ENCODE measurements around the gene TIMP2.
"Not testable (repeated sequence)": the region's sequence is repeated elsewhere in the genome, so short reads cannot be mapped to it uniquely, and the experiment has no call there.

TIMP2 gene

GRCh38 chr17:78885956-78886355 is 39.2 kb downstream of the TIMP2 start:
- no peak for DNase-seq

GRCh38 chr17:78884876-78885667 is 40.1 kb downstream of the TIMP2 start:
- no peak for DNase-seq

GRCh38 chr17:78884148-78884825 is 40.9 kb downstream of the TIMP2 start:
- DNase-seq: no peak

GRCh38 chr17:78883533-78884131 is 41.6 kb downstream of the TIMP2 start:
- DNase-seq: peak; percentile 95

- DNase-seq: peak; percentile 85
Observed at GRCh38 chr17:78883089-78883532, 42.1 kb downstream of the TIMP2 start.

- no peak for DNase-seq
Observed at GRCh38 chr17:78882540-78883088, 42.6 kb downstream of the TIMP2 start.

- peak; percentile 95 for DNase-seq
Observed at GRCh38 chr17:78879635-78880186, 45.5 kb downstream of the TIMP2 start.

- DNase-seq: no peak
Observed at GRCh38 chr17:78878871-78879527, 46.2 kb downstream of the TIMP2 start.

- no peak for DNase-seq
Observed at GRCh38 chr17:78878261-78878660, 46.9 kb downstream of the TIMP2 start.

GRCh38 chr17:78876954-78877517 is 48.2 kb downstream of the TIMP2 start:
- DNase-seq: not testable (repeated sequence)

GRCh38 chr17:78876094-78876597 is 49.0 kb downstream of the TIMP2 start:
- no peak for DNase-seq

- peak; percentile 33 for DNase-seq
Observed at GRCh38 chr17:78875363-78876093, 49.7 kb downstream of the TIMP2 start.

GRCh38 chr17:78873519-78874340 is 51.5 kb downstream of the TIMP2 start:
- DNase-seq: no peak

GRCh38 chr17:78872486-78872885 is 52.7 kb downstream of the TIMP2 start:
- DNase-seq: no peak

GRCh38 chr17:78870621-78871020 is 54.6 kb downstream of the TIMP2 start:
- no peak for DNase-seq

GRCh38 chr17:78868391-78868790 is 56.8 kb downstream of the TIMP2 start:
- DNase-seq: peak; percentile 77

- not testable (repeated sequence) for DNase-seq
Observed at GRCh38 chr17:78867046-78867445, 58.1 kb downstream of the TIMP2 start.

- DNase-seq: peak; percentile 68
Observed at GRCh38 chr17:78865682-78866390, 59.4 kb downstream of the TIMP2 start.

- no peak for DNase-seq
Observed at GRCh38 chr17:78864117-78864516, 61.1 kb downstream of the TIMP2 start.

All from fibroblast of skin of right biceps (primary cell).